Spleen (tissue), 7 donors: ENCODE results near the gene DQX1.

Experiments used
- CTCF ChIP-seq, 11 experiments: fragments of 200-600 bp in 7 of 11; fragments of 450-650 bp in 4 of 11; sonication (generic) in 4 of 11; IDR thresholded peaks in 8 of 11; conservative IDR thresholded peaks in 3 of 11; 1 replicate in 7 of 11; 2 replicates in 4 of 11; pipeline versions ENCODE4 v1.4.0 to v1.8.0; 2016 to 2021; ENCODE audit warnings: antibody characterized with exemption in 11 of 11, inconsistent platforms in 4 of 11, mild to moderate bottlenecking in 1 of 11
- POLR2A ChIP-seq, 3 donors: fragments of 450-650 bp; IDR thresholded peaks; one replicate each; pipeline ENCODE4 v1.5.1; 2017; ENCODE audit warnings: antibody characterized with exemption in 3 of 3, mild to moderate bottlenecking in 1 of 3
- donor health status: DM: no; HTN: no; CAD: no; lungs with moderate emphysema.
- donor health status: DM: no; HTN: no; CAD: no.
- donor health status: DM: no; HTN: no; CAD: no.

- TF ChIP-seq CTCF (IDR thresholded peaks at IDR 0.05 in 8 of 11, conservative IDR thresholded peaks at IDR 0.05 in 3 of 11) = no peak
- TF ChIP-seq POLR2A (IDR thresholded peaks at IDR 0.05) = no peak
Measured at GRCh38 chr2:74512744-74513604, 13.1 kb downstream of the DQX1 start.
